Measurements from ENCODE around the gene MUS81. TPM values are rescaled to one million over a fixed set of nuclear protein-coding genes. Genes with fewer than 3 reads are reported as not detected.

The MUS81 gene
- total and polyA plus RNA-seq, 9 of the 15 experiments (the other 6 are each of a cell fraction or from before 2014, with no cell fraction given) = 13.4 to 118 (median 53.7) TPM

GRCh38 chr11:65906602-65907001 is 46.4 kb downstream of the MUS81 start (continued):
- TF ChIP-seq, protein P1, sequence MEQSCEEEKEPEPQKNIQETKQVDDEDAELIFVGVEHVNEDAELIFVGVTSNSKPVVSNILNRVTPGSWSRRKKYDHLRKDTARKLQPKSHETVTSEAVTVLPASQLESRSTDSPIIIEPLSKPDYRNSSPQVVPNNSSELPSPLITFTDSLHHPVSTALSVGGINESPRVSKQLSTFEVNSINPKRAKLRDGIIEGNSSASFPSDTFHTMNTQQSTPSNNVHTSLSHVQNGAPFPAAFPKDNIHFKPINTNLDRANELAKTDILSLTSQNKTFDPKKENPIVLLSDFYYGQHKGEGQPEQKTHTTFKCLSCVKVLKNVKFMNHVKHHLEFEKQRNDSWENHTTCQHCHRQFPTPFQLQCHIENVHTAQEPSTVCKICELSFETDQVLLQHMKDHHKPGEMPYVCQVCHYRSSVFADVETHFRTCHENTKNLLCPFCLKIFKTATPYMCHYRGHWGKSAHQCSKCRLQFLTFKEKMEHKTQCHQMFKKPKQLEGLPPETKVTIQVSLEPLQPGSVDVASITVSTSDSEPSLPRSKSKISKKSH (CRISPR knock-in tag; IDR thresholded peaks at IDR 0.05) = no peak
- TF ChIP-seq MYC (IDR thresholded peaks at IDR 0.05; ENCODE audit: low read depth, low read length) (no peak), MYC (CRISPR knock-in tag; IDR thresholded peaks at IDR 0.05; ENCODE audit: borderline replicate concordance, low read depth) (no peak), TCF3 (CRISPR knock-in tag; IDR thresholded peaks at IDR 0.05) (peak; percentile 55), STAT5A (IDR thresholded peaks at IDR 0.05; ENCODE audit: borderline replicate concordance, low read length) (no peak), TAF1 (IDR thresholded peaks at IDR 0.05; ENCODE audit: control insufficient read depth, extremely low read depth, insufficient read depth, low read length, severe bottlenecking) (no peak), ZNF561 (CRISPR knock-in tag; conservative IDR thresholded peaks at IDR 0.05) (no peak), JUN (IDR thresholded peaks at IDR 0.05; ENCODE audit: borderline replicate concordance, low read depth, low read length) (peak; percentile 77), JUN (CRISPR knock-in tag; IDR thresholded peaks at IDR 0.05; ENCODE audit: borderline replicate concordance) (no peak), SP2 (IDR thresholded peaks at IDR 0.05; ENCODE audit: extremely low read depth, low read depth, low read length, poor library complexity, severe bottlenecking) (no peak), CTBP1 (IDR thresholded peaks at IDR 0.05; ENCODE audit: borderline replicate concordance) (peak; percentile 30; the same call in 1 of the 2 replicates), SMARCE1 (IDR thresholded peaks at IDR 0.05) (peak; percentile 78), MEF2D (tag; conservative IDR thresholded peaks at IDR 0.05; ENCODE audit: low read depth) (no peak), SREBF1 (IDR thresholded peaks at IDR 0.05; ENCODE audit: borderline replicate concordance, low read depth, low read length) (no peak)
- TF ChIP-seq, protein P2, sequence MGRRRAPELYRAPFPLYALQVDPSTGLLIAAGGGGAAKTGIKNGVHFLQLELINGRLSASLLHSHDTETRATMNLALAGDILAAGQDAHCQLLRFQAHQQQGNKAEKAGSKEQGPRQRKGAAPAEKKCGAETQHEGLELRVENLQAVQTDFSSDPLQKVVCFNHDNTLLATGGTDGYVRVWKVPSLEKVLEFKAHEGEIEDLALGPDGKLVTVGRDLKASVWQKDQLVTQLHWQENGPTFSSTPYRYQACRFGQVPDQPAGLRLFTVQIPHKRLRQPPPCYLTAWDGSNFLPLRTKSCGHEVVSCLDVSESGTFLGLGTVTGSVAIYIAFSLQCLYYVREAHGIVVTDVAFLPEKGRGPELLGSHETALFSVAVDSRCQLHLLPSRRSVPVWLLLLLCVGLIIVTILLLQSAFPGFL (CRISPR knock-in tag; IDR thresholded peaks at IDR 0.05) = no peak
- TF ChIP-seq, protein P3, sequence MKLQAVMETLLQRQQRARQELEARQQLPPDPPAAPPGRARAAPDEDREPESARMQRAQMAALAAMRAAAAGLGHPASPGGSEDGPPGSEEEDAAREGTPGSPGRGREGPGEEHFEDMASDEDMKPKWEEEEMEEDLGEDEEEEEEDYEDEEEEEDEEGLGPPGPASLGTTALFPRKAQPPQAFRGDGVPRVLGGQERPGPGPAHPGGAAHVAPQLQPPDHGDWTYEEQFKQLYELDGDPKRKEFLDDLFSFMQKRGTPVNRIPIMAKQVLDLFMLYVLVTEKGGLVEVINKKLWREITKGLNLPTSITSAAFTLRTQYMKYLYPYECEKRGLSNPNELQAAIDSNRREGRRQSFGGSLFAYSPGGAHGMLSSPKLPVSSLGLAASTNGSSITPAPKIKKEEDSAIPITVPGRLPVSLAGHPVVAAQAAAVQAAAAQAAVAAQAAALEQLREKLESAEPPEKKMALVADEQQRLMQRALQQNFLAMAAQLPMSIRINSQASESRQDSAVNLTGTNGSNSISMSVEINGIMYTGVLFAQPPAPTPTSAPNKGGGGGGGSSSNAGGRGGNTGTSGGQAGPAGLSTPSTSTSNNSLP (IDR thresholded peaks at IDR 0.05; ENCODE audit: borderline replicate concordance, low read depth, low read length) = peak; percentile 13; the same call in 1 of the 2 replicates
- TF ChIP-seq, protein P4, sequence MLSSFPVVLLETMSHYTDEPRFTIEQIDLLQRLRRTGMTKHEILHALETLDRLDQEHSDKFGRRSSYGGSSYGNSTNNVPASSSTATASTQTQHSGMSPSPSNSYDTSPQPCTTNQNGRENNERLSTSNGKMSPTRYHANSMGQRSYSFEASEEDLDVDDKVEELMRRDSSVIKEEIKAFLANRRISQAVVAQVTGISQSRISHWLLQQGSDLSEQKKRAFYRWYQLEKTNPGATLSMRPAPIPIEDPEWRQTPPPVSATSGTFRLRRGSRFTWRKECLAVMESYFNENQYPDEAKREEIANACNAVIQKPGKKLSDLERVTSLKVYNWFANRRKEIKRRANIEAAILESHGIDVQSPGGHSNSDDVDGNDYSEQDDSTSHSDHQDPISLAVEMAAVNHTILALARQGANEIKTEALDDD (IDR thresholded peaks at IDR 0.05) = peak; percentile 86
